ENCODE measurements around the gene MSH2.
A peak's percentile ranks its signal among the peaks of the same experiment; 100 is the strongest.
"Not testable (repeated sequence)": the region's sequence is repeated elsewhere in the genome, so short reads cannot be mapped to it uniquely, and the experiment has no call there.

Gene MSH2

DNA sequence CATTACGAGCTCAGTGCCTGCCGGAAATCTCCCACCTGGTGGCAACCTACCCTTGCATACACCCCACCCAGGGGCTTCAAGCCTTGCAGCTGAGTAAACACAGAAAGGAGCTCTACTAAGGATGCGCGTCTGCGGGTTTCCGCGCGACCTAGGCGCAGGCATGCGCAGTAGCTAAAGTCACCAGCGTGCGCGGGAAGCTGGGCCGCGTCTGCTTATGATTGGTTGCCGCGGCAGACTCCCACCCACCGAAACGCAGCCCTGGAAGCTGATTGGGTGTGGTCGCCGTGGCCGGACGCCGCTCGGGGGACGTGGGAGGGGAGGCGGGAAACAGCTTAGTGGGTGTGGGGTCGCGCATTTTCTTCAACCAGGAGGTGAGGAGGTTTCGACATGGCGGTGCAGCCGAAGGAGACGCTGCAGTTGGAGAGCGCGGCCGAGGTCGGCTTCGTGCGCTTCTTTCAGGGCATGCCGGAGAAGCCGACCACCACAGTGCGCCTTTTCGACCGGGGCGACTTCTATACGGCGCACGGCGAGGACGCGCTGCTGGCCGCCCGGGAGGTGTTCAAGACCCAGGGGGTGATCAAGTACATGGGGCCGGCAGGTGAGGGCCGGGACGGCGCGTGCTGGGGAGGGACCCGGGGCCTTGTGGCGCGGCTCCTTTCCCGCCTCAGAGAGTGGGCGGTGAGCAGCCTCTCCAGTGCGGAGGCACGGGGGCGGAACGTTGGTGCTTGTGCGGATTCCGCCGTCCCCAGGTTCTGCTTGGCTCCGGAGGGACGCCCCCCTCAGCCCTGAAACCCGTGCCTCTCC is at the start of gene MSH2:
Gene MSH2 (plus strand): TSS at position 352 of the 804 bp plus-strand sequence. CDS start 36 bp downstream, at position 388.
- DNase-seq = peak; percentile 85

DNA sequence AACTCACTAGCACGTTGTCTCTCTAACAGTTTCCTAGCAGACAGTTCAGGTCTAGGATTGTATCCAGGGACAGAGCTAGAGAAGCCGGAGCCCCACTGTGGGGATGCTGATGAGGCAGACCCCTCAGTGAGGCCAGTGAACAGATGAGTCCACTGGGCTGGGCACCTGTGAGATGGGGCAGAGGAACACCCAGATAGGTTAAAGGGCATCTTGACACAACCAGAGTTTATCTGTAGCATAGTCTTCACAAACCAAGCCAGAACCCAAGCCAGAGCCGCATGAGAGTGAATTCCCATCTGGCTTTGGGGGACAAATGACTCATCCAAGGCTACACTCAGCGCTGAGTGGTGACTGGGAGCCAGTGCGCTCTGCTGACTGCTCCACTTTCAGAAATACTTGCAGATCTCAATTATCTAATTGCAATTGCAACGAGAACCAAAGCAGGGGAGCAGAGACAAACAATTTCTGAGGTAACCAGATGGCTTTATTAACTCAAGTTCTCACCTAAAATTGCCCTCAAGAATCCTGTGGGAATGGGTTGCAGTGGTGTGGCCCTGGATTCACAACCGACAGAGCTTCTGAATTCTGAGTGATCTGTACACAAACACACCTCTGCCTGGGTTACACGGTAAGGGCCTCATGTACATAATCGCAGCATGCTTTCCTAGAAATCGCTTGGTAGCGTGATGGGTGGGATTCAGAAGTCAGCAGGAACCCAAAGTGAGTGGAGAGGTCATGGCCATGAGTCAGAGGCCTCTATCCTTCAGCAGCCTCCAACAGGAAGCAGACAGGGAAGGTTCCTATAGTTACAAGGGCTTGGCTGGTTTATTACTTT is 48.7 kb upstream of the MSH2 start:
- no peak for DNase-seq

DNA sequence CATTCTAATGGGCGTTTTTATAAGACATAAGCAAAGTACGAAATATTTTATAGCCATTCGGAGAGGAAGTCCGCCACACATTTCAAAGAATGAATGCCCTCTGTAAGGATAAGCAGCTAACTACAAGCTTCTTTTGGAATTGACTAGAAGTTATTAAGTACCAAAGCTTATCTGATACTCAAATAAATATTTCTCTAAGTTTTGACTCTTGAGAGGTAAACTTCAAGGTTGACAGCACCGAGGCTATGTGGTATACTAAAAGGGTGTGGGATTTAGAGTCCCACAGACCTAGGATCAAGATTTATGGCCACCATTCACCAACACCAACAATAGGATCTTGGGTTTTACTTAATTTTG is 48.1 kb upstream of the MSH2 start:
- DNase-seq = no peak

DNA sequence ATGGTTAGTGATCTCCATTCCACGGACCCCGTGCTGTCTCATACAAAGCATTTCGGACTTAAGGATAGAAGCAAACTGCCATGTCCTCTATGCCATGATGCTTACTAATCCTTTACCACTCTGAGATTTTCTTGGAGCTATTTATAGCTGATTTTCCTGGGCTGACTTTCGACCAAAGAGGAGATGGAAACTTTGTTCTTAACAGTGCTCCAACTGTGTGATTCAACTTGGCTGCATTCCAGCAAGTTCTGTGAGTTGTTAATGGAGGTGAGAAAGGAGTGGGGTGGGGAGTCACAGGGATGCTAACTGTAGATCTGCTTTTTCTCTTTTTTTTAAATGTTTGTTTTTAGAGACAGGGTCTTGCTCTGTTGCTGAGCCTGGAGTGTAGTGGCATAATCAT is 45.5 kb upstream of the MSH2 start:
- no peak for DNase-seq

DNA sequence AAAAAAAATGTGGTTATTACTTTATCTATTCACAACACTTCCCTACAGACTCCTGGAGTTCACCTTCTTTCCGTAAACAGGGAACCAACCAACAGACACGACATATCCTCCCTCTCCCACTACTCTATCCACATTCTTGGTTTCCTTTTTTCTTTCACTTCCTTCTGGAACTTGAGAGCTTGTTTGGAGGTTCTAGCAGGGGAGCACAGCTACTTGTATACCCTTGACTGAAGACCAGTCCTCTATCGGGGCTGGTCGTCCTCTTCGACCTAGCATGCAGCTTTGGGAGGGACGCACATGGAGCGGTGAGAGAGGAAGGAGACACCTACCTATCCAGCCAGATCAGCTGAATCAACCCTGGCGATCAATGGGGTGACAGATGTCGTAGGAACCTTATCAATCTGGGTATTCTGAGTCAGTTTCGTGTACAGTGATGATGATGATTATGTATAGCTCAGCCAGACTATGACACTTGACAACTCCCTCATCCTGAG is 43.5 kb upstream of the MSH2 start:
- no peak for DNase-seq

DNA sequence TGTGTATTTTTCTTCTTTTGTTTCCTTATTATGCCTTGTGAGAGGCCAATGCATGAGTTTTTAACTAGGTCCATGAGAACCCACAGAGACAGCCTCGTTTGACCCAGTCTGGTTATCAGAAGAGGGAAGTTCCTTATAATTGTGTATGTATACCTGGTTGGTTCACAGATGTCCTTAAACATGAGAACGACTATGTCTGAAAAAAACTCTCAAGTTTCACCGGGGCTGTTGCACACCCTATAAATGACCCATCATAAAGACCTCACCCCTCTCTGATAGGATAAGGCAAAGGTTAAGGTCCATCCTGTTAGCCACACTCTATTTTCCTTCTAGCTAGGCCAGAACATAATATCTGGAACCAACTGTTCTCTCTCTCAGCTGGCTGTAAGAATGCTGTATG is 42.7 kb upstream of the MSH2 start:
- DNase-seq = no peak

DNA sequence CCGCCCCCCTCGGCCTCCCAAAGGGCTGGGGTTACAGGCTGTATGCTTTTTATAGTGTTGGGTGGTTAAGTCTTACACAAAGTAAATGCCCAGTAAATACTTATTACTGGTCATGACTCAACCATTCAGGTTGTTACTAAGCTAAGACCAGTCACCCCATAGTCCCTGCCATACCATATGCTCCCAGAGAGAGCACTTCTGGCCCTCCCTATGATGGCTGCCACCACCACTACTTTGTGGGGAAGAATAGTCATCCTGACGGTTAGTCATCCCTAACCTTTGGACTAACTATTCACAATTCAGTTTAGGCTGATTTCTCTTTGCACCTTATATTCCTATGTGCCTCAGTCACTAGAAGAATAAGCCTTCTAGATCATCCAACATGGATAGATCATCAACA is 42.0 kb upstream of the MSH2 start:
- no peak for DNase-seq

DNA sequence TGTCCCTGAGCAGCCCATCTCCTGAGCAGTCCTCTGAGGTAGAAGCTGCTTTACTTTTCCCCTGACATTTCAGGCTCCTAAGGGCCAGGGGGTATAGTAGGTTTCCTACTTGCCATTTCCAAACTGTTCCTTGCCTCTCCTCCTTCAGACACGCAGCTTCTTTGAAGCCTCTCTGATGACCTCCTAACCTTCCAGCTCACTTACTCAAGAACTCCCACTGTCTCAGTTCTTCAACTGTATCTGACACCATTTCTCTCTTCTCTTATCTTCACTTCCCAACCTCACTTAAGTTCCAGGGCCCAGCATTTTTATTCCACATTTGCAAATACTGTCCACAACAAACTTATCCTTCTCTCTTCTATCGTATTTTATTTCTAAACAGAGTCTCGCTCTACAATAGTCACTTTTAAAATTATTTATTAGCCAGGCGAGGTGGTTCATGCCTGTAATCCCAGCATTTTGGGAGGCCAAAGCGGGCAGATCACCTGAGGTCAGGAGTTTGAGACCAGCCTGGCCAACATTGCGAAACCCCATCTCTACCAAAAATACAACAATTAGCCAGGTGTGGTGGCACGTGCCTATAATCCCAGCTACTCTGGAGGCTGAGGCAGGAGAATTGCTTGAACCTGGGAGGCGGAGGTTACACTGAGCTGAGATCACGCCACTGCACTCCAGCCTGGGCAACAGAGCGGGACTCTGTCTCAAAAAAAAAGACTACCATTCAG is 41.3 kb upstream of the MSH2 start:
- not testable (repeated sequence) for DNase-seq

DNA sequence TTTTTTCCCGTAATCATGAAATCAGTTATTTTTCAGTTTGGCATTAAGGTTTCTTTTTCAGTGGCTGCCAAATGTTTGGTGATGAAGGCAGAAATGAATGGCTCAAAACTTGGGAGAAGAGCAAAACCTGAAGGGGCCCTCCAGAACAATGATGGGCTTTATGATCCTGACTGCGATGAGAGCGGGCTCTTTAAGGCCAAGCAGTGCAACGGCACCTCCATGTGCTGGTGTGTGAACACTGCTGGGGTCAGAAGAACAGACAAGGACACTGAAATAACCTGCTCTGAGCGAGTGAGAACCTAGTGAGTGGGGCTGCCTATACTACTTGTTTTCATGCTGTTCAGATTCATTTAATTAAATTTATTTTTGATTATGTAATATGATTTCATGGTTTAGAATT is 29.2 kb upstream of the MSH2 start:
- no peak for DNase-seq

DNA sequence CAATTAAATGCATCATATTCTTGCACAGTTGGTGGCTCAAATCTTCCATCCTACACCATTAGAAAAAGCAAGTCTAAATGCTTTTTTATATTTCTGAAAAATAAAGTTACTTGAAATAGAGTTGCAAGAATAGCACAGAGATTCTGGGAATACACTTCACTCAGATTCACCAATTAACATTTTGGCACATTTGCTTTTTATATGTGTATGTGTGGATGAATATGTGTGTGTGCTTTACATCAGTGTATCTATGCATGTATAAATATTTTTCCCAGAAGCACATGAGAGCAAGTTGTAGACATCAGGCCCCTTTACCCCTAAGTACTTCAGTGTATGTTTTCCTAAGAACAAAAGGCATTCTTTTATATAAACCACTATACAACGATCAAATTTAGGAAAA is 27.6 kb upstream of the MSH2 start:
- DNase-seq = no peak

DNA sequence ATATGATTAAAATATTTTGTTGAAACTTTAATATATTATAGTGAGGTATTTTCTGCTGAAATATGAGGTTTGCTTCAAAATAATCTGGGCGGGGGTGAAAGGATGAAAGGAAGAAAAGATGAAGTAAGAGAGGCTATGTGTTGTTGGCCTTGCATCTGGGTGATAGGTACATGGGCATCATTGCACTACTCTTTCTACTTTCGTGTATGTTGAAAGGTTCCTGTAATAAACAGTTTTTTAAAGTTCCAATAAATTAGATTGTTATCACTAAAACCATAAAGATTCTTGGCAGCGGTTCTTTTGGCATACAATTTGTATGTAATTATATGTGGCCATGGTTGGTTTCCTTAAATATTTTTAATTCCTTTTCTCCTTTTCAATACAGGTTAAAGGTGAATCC is 23.6 kb upstream of the MSH2 start:
- no peak for DNase-seq

DNA sequence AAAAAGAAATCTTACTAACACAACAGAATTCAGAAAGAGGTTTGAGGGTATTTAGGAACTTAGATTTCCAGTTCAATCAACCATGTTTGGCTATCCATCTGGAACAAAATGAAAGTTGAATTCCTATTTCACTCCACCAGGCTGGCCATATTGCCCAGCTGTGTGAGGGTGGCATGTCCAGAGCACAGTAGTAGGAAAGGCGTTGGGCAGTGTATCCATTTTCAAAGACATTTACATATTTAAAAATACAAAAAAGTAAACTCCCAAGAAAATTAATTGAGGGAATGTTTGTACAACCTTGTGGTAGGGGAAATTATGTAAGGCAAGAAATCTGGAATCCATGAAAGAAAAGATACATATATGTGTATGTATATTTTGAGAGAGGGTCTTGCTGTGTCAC is 21.5 kb upstream of the MSH2 start:
- no peak for DNase-seq

DNA sequence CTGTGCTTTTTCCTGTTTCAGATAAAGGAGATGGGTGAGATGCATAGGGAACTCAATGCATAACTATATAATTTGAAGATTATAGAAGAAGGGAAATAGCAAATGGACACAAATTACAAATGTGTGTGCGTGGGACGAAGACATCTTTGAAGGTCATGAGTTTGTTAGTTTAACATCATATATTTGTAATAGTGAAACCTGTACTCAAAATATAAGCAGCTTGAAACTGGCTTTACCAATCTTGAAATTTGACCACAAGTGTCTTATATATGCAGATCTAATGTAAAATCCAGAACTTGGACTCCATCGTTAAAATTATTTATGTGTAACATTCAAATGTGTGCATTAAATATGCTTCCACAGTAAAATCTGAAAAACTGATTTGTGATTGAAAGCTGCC is 16.4 kb upstream of the MSH2 start:
- no peak for DNase-seq

DNA sequence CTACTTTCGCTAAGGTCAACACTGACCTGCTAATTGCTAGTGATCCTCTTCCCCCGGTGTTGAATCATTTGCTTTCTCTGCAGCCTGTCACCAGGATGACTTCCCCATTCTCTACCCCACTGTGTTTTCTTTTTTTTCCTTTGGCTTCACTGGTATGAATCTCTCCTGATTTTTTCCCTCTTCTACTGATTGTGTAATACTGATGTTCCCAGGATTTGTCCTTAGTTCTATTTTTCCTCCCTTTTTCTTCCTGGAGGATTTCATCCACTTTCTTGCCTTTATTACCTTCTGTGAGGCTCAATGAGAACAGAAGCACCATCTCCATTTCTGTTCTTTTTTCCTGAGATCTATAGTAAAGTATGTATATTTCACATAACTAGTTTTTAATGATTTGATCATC is 14.1 kb upstream of the MSH2 start:
- DNase-seq = no peak

DNA sequence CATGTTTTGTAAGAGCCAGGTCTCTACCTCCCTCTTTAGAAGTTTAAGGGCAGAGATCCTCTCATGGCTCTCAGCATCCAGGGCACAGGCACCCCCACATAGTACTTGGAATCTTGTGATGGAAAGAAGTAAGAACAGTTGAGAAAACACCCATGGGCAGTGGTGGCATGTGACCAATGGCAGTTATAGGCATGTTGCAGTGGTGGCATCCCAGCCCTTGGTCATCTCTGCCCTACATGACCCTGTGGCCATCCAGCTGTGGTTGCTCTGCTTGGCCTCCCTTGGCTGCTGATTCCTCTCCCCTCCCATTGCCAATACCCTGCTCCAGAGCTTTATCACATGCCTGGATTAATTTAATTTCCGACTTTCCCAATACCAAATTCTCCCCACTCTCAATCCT is 13.3 kb upstream of the MSH2 start:
- no peak for DNase-seq

DNA sequence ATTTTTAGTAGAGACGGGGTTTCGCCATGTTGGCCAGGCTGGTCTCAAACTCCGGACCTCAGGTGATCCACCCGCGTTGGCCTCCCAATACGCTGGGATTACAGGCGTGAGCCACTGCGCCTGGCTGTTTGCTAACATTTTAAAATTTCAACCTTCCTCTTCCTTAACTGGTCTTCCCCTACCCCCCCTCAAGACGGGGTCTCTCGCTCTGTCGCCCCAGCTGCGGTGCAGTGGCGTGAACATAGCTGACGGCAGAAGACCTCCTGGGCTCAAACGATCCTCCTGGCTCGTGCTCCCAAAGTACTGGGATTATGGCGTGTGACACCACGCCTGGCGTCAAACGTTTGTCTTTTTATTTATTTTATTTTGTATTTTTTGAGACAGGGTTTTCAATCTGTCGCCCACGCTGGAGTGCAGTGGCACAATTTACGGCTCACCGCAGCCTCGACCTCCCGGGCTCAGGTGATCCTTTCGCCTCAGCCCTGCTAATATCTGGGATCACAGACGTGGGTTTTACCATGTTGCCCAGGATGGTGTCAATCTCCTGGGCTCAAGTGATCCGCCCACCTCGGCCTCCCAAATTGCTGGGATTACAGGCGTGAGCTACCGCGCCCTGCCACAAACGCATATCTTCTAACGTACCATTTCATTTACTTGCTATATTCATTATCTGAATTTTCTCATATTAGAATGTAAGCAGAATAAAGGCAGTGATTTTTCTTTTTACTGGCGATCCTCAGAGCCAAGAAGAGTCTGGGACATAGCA is 984 bp upstream of the MSH2 start:
- DNase-seq = no peak

DNA sequence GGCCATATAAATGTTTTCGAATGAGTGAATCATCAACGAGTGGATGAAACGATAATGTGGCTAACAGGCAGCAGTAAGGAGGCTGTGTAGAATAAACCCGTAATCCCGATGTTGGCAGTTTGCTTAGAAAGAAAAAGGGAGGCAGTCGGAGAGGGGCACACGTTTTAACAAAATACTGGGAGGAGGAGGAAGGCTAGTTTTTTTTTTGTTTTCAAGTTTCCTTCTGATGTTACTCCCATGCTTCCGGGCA is 476 bp upstream of the MSH2 start:
- no peak for DNase-seq

DNA sequence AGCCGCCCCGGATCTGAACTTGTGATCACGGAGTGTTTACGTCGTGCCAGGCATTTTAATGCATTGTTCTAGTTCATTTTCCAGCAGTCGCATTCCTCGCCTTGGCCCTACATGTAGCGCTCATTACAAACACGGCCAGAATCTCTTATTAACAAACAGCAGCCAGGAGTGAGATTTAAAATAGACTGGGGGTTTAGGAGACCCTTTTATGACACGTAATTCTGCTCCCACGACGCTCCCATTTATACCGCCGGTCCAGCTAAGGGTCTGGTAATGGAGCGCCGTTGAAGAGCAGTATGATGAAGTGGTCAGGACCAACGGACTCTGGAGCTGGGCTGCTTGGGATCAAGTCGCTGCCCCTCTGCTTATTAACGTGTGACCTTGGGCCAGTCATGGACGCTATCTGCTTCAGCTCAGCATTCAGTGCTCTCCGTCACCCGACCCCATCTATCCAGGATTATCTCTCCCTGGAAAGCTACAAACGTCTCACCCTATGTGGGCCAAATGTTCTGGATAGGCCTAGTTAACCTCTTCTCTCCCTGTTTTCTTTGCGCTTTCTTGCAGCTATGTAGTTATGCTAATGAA is 745 bp downstream of the MSH2 start:
- DNase-seq = no peak

DNA sequence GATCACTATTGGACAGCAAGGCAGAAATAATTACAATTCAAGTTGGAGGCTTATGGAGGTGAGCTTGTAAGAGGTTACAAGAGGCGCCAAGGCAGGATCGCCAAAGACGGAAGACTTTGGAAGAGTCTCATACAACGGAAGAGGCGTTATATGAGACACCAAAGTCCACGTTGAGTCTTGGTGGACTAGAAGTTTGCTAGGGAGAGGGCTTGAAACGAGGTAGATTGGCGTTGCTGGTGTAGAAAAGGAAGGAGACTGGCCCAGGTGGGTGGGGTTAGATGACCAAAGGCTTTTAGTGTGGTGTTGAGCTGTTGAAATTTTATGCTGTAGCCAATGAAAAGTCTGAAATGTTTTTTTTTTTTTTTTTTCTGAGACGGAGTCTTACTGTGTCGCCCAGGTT is 1.4 kb downstream of the MSH2 start:
- no peak for DNase-seq

DNA sequence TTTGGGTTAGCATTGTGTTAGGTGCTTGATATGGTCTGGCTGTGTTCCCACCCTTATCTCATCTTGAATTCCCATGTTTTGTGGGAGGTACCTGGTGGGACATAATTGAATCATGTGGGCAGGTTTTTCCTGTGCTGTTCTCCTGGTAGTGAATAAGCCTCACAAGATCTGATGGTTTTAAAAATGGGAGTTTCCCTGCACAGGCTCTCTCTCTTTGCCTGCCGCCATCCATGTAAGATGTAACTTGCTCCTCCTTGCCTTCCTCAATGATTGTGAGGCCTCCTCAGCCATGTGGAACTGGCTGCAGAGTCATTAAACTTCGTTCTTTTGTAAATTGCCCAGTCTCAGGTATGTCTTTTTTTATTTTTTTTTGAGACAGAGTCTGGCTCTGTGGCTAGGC is 2.8 kb downstream of the MSH2 start:
- DNase-seq = no peak

DNA sequence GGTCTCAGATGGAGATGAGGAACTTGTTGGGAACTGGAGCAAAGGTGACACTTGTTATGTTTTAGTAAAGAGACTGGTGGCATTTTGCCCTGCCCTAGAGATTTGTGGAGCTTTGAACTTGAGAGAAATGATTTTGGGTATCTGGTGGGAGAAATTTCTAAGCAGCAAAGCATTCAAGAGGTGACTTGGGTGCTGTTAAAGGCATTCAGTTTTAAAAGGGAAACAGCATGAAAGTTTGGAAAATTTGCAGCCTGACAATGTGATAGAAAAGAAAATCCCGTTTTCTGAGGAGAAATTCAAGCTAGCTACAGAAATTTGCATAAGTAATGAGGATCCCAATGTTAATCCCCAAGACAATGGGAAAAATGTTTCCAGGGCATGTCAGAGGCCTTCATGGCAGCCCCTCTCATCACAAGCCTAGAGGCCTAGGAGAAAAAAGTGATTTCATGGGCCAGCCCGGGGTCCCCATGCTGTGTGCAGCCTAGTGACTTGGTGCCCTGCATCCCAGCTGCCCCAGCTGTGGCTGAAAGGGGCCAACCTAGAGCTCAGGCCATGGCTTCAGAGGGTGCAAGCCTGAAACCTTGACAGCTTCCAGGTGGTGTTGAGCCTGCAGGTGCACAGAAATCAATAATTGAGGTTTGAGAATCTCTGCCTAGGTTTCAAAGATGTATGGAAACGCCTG is 3.8 kb downstream of the MSH2 start:
- DNase-seq = not testable (repeated sequence)

DNA sequence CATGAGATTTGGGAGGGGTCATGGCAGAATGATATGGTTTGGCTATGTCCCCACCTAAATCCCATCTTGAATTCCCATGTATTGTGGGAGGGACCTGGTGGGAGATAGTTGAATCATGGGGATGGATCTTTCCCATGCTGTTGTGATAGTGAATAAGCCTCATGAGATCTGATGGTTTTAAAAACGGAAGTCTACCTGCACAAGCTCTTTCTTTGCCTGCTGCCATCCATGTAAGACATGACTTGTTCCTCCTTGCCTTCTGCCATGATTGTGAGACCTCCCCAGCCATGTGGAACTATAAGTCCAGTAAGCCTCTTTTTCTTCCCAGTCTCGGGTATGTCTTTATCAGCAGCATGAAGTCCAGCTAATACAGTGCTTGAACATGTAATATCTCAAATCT is 5.0 kb downstream of the MSH2 start:
- not testable (repeated sequence) for DNase-seq
